Body of pancreas (tissue), 4 donors: ENCODE results near the gene CLSTN2. TPM values are rescaled to one million over a fixed set of nuclear protein-coding genes. Genes with fewer than 3 reads are reported as not detected.

ENCODE experiments used
- ATAC-seq: fragments of 150-250 bp; one replicate; pipeline ENCODE4 v1.9.1; 2016
- DNase-seq, 4 donors: peaks; one replicate each; pipeline ENCODE4 v3.0.0-alpha.2; 2019
- H3K27ac ChIP-seq, 4 donors: fragments of 200-600 bp; sonication (generic); 1 replicate in 3 of 4; 2 replicates in 1 of 4; pipeline versions ENCODE4 v1.5.1 to v1.6.1; 2016 to 2019; ENCODE audit warnings: mild to moderate bottlenecking in 1 of 4, mixed read lengths in 1 of 4, moderate library complexity in 1 of 4
- H3K27me3 ChIP-seq, 2 donors: fragments of 200-600 bp; sonication (generic); one replicate each; pipeline ENCODE4 v1.6.0; 2016; ENCODE audit warnings: mild to moderate bottlenecking in 1 of 2
- H3K36me3 ChIP-seq, 2 donors: fragments of 200-600 bp; sonication (generic); replicated peaks in 1 of 2; 2 replicates each; pipeline ENCODE4 v1.5.1; 2016; ENCODE audit warnings: low read depth in 2 of 2; ENCODE audit not compliant: insufficient read depth in 1 of 2
- H3K4me1 ChIP-seq: fragments of 200-600 bp; sonication (generic); one replicate; pipeline ENCODE4 v1.6.0; 2016
- H3K4me3 ChIP-seq, 2 donors: fragments of 200-600 bp; sonication (generic); 1 replicate in 1 of 2; 2 replicates in 1 of 2; pipeline ENCODE4 v1.5.1; 2016 to 2019
- H3K9me3 ChIP-seq, 3 donors: fragments of 200-600 bp; sonication (generic); 1 replicate in 2 of 3; 2 replicates in 1 of 3; pipeline ENCODE4 v1.5.1; 2016
- POLR2A ChIP-seq, 3 donors: fragments of 450-650 bp; IDR thresholded peaks; one replicate each; pipeline ENCODE4 v1.6.1; 2016; ENCODE audit warnings: antibody characterized with exemption in 3 of 3, mild to moderate bottlenecking in 2 of 3
- WGBS, 2 donors: methylation state at CpG; one replicate each; pipeline ENCODE4 v1.1.5; 2017; 5-methylcytosine and 5-hydroxymethylcytosine counted together
- intact Hi-C: fragments of 100-400 bp; cut with DNase I; formaldehyde crosslinking; loops from one replicate; pipeline ENCODE4 v1.15.1; 2023
- total RNA-seq, 2 donors: library from RNA; depleted of rRNA; stranded (reverse); fragments of >200 nt; gene quantifications; one replicate each; pipeline ENCODE4 v1.1.0, GENCODE V29; 2016
- TF ChIP-seq, protein P1 (sequence below), 7 experiments: fragments of 450-650 bp in 4 of 7; fragments of 200-600 bp in 3 of 7; sonication (generic) in 3 of 7; IDR thresholded peaks; one replicate each; pipeline ENCODE4 v1.5.1; 2016 to 2019; ENCODE audit warnings: antibody characterized with exemption in 7 of 7

Gene CLSTN2
- total RNA-seq, 2 donors from 2014 or later: 14.5 to 14.8 TPM

DNA sequence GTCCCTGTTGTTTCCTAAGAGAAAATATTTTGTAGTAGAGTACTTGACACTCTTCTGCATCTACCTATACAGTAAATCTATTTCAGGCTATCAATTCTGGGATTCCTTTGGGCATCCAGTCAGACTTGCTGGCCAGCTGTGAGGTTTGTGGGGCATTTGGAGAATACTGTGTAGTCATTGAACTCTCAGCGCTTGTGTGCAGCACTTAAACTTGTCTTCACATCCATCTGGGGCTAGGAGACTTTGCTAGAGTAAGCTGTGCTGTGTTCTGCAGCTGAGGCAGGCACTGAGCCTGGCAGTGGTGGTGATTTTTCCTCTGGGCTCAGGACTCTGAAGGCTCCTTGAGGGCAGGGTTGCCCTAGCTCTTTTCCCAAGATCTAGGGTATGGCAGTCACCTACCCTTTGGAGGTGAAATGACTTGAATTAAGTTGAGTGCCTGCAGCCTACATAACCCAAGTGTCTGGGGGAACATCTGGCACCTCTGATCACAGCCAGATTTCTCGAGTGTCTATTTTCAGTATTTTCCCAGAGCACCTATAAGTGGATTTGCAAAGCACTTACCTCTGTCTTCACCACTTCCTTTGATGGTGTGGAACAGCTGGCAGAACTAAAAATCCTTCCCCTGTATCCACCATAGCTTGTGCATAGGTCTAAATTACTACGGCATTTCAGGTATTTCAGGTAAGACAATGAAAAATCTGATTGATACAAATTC, 19.3 kb downstream of the CLSTN2 start:
- Histone ChIP-seq H3K4me3 (no peak overlapping the region), H3K27me3 (no peaks in the 10 kb centered on the region), H3K36me3 (no peaks in the 10 kb centered on the region), H3K9me3 (no peaks in the 10 kb centered on the region), H3K27ac (no peak overlapping the region), H3K4me1 (no peaks in the 10 kb centered on the region)
- no peak for TF ChIP-seq POLR2A (IDR thresholded peaks at IDR 0.05)
- TF ChIP-seq, protein P1, sequence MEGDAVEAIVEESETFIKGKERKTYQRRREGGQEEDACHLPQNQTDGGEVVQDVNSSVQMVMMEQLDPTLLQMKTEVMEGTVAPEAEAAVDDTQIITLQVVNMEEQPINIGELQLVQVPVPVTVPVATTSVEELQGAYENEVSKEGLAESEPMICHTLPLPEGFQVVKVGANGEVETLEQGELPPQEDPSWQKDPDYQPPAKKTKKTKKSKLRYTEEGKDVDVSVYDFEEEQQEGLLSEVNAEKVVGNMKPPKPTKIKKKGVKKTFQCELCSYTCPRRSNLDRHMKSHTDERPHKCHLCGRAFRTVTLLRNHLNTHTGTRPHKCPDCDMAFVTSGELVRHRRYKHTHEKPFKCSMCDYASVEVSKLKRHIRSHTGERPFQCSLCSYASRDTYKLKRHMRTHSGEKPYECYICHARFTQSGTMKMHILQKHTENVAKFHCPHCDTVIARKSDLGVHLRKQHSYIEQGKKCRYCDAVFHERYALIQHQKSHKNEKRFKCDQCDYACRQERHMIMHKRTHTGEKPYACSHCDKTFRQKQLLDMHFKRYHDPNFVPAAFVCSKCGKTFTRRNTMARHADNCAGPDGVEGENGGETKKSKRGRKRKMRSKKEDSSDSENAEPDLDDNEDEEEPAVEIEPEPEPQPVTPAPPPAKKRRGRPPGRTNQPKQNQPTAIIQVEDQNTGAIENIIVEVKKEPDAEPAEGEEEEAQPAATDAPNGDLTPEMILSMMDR (IDR thresholded peaks at IDR 0.05): no peak
- DNase-seq: no peak
- WGBS, 2 donors: 87 to 90% methylated on average over 3 of the region's 3 CpGs
- intact Hi-C loops: no loop called here
- ATAC-seq: no peak

DNA sequence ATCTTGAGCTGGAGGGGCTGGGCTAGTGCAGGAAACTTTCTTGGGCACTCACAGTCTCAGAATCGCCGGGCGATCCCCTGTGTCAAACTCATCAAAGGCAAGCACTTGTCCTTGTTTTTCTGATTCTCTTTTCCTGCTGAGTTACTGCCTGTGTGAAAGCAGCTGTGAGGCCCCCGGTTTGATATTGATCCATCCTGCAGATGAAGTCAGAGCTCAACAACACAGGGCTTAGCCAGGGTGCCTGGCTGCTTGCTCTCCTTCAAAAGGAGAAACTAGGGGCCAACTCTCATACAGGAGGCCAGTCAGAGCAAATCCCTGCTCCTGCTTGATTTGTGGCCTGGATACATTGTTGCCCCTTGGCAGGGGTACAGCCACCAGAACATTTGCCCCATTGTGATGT, 22.9 kb downstream of the CLSTN2 start:
- no peaks in the 10 kb centered on the region for H3K36me3 ChIP-seq
- intact Hi-C loops: no loop called here
- DNase-seq (no peak), ATAC-seq (no peak)
- H3K4me3 ChIP-seq: no peak overlapping the region
- no peak for TF ChIP-seq POLR2A (IDR thresholded peaks at IDR 0.05)
- TF ChIP-seq, protein P1 (IDR thresholded peaks at IDR 0.05): no peak
- H3K27ac ChIP-seq: no peak overlapping the region
- H3K4me1 ChIP-seq: no peaks in the 10 kb centered on the region
- no peaks in the 10 kb centered on the region for H3K9me3 ChIP-seq
- 43 to 46% methylated on average over 4 of the region's 4 CpGs for WGBS, 2 donors
- H3K27me3 ChIP-seq: no peaks in the 10 kb centered on the region

DNA sequence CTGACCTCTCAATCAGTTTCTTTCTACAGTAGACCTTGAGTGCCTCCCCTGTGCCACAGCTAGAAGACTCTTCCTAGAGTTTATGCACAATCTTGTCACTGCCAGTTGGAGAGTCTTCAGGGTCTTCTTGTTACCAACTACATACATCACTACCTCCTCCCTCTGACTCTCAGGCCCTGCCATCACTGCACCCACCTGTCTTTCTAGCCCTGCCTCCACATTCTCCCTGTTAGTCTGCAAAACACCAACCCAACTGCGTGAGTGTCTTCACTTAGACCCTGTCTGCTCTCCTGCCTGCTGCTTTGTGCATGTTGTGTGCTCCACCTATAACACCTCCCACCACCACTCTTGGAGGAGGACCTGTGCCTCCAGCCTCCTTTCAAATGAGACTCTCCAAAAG, 34.4 kb downstream of the CLSTN2 start:
- 79 to 81% methylated on average over 1 of the region's 1 CpG for WGBS, 2 donors
- ATAC-seq: no peak

DNA sequence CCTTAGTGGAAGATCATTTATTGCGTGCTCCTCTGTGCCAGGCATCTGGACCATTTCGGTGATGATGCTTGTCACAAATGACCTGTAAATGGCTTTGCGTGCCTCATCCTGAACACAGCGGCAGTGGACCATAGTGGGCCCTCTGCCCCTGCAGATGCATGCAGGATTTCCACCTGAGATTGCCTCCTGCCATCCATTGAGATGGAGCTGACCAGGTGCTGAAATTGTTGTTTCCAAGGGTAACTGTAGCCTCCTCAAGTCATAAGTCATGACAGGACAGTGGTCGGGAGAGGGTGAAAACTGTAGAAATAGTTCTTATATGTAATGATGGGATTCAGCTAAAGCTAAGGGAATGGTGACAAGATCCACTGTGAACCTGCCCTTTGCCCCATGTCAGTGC, 35.5 kb downstream of the CLSTN2 start:
- no peak for DNase-seq
- whole genome bisulfite sequencing, 2 donors: 68 to 85% methylated on average over 5 of the region's 5 CpGs
- ATAC-seq: no peak
- Histone ChIP-seq H3K27me3 (no peaks in the 10 kb centered on the region), H3K27ac (no peak overlapping the region), H3K9me3 (no peaks in the 10 kb centered on the region), H3K4me1 (no peaks in the 10 kb centered on the region), H3K36me3 (no peaks in the 10 kb centered on the region), H3K4me3 (no peak overlapping the region)
- TF ChIP-seq, protein P1 (IDR thresholded peaks at IDR 0.05): no peak
- no peak for TF ChIP-seq POLR2A (IDR thresholded peaks at IDR 0.05)
- intact Hi-C loops: no loop called here

More for the DNA sequence above, 34.4 kb downstream of the CLSTN2 start:
- Histone ChIP-seq H3K4me3 (no peak overlapping the region), H3K27me3 (no peaks in the 10 kb centered on the region), H3K9me3 (no peaks in the 10 kb centered on the region), H3K36me3 (no peaks in the 10 kb centered on the region), H3K27ac (no peak overlapping the region), H3K4me1 (no peaks in the 10 kb centered on the region)
- DNase-seq: no peak
- TF ChIP-seq, protein P1 (IDR thresholded peaks at IDR 0.05): no peak
- no peak for TF ChIP-seq POLR2A (IDR thresholded peaks at IDR 0.05)
- intact Hi-C loops: no loop called here
